Fibroblast of skin of left quadriceps (primary cell): Measurements from ENCODE around the gene RAPGEF5.
A peak's percentile ranks its signal among the peaks of the same experiment; 100 is the strongest.

Experiments
- DNase-seq, 2 experiments: peaks; one replicate each; pipeline ENCODE4 v3.0.0-alpha.2; 2013; ENCODE audit warnings: low read depth in 2 of 2

The RAPGEF5 gene

GRCh38 chr7:22305706-22306105, 51.2 kb downstream of the RAPGEF5 start:
- DNase-seq = no peak

- DNase-seq = peak; percentile 3 to 7
Measured at GRCh38 chr7:22302951-22303423, 54.0 kb downstream of the RAPGEF5 start.

DNA sequence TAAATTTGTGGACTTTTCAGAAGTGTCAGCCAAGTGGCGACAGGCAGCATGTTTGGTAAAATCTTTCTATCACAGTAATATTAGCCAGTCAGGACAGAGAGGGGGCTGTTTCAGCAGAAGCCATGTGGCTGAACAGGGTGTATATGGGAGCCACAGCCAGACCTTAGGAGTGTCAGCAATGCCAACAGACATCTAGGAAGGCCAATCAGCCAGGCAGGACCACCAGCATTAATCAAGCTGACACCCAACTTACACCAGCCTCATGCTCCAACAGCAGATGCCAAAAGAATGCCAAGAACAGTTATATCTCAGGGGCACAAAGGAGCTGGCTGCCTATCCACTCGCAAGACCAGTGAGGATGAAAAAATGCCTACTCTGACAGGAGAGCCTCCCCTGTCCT, 54.8 kb downstream of the RAPGEF5 start:
- DNase-seq = no peak

GRCh38 chr7:22301790-22302189, 55.2 kb downstream of the RAPGEF5 start:
- DNase-seq = no peak

DNA sequence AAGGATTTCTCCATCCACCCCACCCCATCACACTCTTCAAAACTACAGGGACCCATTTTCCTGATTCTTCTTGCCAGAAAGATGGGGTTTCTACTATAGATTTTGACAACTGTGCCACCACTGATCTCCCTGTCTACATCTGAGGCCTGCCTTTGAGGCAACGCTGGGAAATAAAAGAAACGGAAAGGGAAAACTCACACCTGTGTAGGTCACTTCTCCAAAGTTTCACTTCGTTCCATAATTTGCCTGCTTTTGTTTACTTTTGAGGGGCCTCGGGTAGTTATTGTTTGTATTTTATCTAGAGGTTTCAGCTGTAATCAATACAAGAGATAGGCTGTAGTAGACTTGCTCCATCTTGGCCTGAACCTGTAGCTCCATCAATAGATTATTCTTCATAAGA, 56.1 kb downstream of the RAPGEF5 start:
- no peak for DNase-seq

DNA sequence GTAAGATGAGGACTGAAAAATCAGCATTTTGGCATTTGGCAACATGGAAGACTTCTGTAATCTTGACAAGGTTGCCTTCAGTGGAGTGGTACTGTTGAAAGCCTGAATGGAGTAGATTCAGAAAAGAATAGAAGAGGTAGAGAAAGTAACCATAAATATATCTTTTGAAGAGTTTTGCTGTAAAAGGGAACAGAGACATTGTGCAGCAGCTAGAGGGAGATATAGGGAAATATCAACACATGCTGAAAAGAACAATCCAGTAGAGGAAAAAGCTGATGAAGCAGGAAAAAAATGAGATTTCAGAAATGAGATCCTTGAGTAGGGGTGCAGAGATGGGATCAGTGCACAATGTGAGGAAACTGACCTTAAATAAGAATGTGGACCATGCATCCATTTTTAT, 60.0 kb downstream of the RAPGEF5 start:
- no peak for DNase-seq

DNA sequence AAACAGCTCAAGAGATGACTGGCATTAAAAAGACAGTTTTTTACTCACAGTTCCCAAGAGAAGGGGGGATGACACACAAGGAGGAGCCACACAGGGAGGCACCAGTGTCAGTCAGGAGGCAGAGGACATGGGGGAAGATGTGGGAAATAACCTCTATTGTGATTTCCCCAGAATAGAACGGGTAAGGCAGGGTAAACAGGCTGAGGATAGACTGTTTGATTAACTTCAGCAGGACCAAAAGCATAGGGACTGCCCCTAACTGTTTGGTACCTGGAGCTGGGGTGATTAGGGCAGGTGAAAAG, 60.7 kb downstream of the RAPGEF5 start:
- DNase-seq = no peak

GRCh38 chr7:22295402-22296264, 61.3 kb downstream of the RAPGEF5 start:
- no peak for DNase-seq

DNA sequence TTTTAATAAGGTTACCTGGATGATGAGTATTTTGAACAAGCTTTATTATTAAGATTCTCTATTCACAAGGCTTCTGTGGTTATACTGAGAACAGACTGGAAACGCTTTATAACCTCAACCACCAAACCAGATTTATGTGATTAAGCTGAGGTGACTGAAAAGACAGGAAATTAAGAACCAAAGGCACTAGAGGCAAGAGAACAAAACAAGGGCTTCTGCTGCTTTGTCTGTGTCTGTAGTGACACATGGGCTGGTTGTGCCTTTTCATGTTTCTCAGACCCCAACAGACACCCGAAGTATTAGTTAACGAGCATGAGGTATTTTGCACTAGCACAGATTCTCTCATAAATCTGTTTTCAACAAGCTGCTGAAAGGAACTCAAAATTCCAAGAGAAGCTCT, 64.4 kb downstream of the RAPGEF5 start:
- DNase-seq = no peak

DNA sequence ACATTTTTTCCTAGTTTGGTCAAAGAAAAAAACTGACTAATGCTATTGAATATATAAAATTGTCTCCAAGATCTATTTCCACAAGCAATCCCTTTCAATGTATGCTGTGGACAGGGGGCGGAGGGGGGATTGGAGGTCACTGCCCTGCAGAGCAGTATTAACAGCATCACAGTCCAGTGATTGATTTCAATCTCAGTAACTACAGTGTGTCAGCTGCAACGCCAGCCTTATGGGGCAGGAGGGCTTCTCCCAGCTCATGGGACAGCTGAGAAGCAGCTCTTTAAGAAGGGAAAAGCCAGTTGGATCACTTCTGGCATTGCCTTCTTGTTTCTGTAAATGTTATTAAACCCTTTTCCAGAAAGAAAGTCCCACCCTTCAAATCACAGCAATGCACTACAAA, 65.0 kb downstream of the RAPGEF5 start:
- DNase-seq = no peak

GRCh38 chr7:22288202-22288601, 68.8 kb downstream of the RAPGEF5 start:
- no peak for DNase-seq

DNA sequence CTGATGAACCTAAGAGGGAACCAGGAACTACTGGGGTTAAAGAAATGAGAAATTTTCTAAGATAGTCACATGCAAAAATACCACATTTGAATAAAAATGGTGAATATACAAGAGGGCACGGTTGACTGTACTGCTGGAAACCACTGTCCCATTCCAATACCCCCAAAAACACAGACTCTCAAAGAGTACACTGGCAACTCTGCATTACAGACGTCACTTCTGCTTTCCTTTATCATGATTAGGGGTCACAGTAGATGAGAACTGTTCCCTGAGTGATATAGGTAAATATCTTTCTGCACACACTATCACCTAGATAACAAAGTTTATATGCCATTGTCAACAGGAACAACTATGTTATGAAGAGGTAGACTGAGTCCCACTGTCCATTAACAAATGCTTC, 69.5 kb downstream of the RAPGEF5 start:
- no peak for DNase-seq

DNA sequence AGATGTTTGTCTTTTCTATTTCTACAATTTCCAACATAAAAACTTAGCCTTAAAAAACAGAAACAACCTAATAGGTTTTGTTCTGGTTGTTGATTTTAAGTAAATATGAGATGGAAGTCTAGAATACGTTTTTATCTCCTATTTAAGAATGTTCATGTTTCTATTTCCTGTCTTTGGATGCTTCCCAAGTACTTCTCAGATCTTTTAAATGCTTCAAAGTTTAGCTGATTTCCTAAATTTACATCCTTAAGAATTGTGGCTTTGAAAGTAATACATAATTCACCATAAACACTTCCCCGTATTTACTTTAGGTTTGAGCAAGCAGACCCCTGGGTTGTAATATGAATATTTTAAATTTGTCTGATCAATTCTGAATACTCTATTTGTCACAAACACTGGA, 70.5 kb downstream of the RAPGEF5 start:
- DNase-seq = no peak

- DNase-seq = no peak
Measured at GRCh38 chr7:22281481-22281880, 75.5 kb downstream of the RAPGEF5 start.

DNA sequence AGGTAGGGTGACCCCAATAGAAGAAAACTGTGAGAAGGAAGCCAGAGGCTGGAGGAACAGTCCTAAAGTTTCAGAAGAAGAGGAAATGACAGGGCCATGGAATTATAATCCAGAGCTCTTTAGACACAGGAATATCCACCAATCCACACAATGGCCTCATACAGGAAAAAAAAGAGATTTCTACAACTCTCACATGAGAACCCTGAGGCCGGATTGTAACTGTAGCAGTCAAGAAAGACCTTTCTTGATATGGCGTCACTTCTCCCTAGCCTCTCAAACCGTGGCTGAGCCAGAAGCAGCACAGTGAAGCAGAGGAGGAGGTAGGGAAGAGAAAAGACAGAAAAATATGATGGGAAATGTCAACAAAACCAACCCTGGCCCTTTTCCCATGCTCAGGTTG, 76.9 kb downstream of the RAPGEF5 start:
- no peak for DNase-seq

DNA sequence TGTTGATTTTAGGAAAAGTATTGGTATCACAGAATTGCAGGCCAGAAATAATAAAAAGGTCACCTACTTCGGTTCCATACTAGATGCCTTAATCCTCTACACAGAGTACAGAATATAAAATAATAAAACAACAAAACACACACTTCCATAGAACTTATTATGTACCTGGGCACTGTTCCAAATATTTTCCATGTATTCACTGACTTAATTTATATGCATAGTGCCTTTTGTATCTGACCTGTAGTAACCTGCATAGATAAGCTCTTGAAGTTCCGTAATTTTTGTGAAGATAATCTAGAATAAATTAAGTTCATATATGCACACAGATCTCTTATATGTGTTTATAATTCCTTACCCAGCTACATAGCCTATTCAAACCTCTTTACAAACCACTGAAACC, 78.3 kb downstream of the RAPGEF5 start:
- no peak for DNase-seq

DNA sequence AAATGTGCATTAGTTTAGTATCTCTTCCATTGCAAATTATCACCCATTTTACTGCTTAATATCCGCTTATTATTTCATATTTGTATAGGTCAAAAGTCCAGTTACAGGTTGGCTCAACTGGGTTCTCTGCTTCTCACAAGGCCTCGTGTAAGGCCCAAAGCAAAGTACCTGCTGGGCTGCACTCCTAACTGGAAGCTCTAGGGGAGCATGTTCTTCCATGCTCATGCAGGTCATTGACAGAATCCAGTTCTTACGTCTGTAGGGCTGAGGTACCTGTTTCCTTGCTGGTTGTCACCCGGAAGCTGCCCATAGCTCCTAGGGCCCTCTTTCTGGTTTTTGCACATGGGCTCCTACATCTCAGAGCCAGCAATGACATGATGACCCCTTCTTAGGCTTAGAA, 79.6 kb downstream of the RAPGEF5 start:
- no peak for DNase-seq

DNA sequence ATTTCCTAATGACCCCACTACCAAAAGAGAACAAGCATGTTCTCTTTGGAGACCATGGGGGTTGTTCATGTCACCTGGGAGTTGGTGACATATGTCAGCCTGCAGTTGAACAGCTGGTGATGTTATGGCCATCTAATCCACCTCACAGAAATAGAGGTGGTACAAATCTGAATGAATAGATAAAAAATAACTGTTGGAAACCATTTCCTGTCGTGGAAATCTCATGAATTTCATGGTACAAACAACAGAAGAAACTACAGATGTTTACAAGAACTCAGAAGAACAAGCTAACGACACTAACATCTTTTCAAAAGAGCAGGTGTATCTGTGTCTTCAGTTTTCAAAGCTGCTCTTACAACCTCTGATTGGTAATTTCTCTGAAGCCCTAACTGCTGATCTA, 81.3 kb downstream of the RAPGEF5 start:
- DNase-seq = no peak

DNA sequence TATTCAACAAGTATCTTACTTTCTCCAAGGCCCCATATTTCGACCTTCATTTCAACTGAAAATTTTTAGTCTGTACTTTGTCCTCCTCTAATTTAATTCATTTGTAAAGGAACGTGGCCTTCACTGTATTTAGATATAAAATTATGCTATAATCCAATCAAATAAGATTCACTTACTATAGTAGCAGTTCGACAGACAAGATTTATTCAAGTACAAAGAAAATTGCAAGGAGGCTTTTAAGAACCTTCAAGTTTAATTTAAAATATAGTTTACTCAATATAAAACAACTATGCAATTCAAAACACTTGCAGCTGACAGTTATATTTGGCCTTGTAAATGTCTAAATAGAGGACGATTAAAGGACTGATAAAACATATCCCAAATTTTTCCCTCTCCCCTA, 85.6 kb downstream of the RAPGEF5 start:
- DNase-seq = no peak

DNA sequence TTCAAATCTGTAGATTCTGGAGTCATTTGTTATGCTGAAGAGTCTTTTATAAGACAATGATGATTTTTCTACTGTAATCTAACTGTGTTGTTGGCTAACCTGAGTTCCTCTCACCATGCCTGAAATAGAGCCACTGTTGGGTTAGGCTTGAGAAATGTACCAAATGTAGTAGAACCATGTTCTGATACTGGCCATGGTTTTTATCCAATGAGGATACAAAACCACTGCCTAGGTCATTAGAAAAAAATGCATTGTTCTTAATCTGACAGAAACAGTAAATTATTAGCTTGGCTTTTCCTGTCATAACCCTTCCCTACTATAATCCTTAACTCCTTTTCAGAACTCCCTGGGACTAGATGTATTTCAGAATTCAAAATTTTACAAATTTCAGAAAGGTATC, 86.6 kb downstream of the RAPGEF5 start:
- no peak for DNase-seq

- DNase-seq = no peak
Measured at GRCh38 chr7:22269963-22270362, 87.0 kb downstream of the RAPGEF5 start.

DNA sequence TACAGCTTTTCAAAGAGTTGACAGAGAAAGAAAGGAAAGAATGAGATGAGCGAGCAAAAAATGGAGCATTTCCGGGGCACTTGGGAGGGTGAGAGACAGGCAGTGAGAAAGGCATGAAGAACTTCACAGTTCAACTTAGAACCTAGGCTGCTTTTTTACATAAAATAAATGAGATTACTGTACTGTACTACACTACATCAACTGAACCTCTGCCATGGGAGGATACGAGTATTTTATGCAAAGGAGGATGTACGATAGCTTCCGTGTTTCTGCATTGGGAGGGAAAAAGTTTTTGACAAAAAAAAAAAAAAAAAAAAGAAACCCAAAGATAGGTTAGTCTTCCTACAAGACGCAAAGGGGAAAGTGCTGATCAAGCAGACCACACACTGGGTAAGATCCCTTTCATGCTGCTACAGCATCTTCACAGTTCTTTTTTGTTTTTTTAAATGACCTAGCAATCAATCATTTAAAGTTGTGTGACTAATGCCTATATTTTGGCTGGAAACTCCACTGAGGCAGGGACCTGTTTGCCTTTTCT, 88.0 kb downstream of the RAPGEF5 start:
- no peak for DNase-seq

DNA sequence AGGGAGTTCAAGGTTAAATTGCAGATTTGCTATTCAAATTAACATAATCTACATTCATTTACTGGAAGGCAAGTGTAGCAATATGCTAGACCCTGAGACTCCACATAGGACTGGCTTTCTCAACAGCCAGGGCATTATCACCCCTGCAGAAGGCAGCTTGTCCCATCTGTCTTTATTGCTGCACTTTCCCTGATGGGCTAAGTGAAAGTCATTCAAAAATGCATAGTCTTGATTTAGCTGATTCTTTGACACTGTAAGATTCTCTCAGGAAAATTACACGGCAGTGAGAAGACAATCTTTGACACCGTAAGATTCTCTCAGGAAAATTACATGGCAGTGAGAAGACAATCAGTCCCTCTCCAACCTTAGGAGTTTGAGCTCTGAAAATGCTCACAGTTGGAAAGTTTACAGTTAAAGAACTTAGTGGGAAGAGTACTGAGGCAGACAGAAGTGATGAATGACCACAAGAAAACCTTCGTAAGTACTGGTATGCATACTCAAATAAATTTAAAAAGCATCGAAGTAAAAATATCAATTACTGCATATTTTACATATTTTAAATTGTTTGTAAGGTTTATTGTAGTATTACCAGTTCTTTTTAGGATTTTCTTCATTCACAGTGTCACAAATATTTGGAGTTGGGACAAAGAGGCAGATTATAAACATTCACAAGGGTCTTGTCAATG, 88.9 kb downstream of the RAPGEF5 start:
- DNase-seq = no peak
